Keratinocyte (primary cell): Measurements from ENCODE around the gene ZNF578. TPM values are rescaled to one million over a fixed set of nuclear protein-coding genes. Genes with fewer than 3 reads are reported as not detected.

Experiments used
- DNase-seq: peaks from one replicate; pipeline ENCODE4 v3.0.0-alpha.2; 2011; ENCODE audit warnings: low read depth, missing footprints, low spot score
- FAIRE-seq: peaks from 2 replicates; lab custom pipeline; 2011; peaks lifted over from hg19 to GRCh38; lab: Jason Lieb, UNC
- H2AFZ ChIP-seq: 2 replicates; pipeline ENCODE4 v1.6.0; 2012; ENCODE audit warnings: low read length, control low read depth, inconsistent platforms; ENCODE audit not compliant: control insufficient read depth
- H3K27ac ChIP-seq: 2 replicates; pipeline ENCODE4 v1.5.1; 2011; ENCODE audit warnings: low read length; ENCODE audit not compliant: control insufficient read depth, insufficient read depth
- H3K27me3 ChIP-seq: 3 replicates; pipeline ENCODE4 v1.6.0; 2011; ENCODE audit warnings: low read length; ENCODE audit not compliant: control insufficient read depth, insufficient read depth; ENCODE audit errors: extremely low read depth
- H3K36me3 ChIP-seq, 2 experiments: 2 replicates in 1 of 2; 3 replicates in 1 of 2; pipeline ENCODE4 v1.5.1; 2011; ENCODE audit warnings: low read length in 2 of 2, mild to moderate bottlenecking in 1 of 2; ENCODE audit not compliant: control insufficient read depth in 2 of 2, insufficient read depth in 2 of 2; ENCODE audit errors: extremely low read depth in 1 of 2
- H3K4me1 ChIP-seq: 3 replicates; pipeline ENCODE4 v1.5.1; 2011; ENCODE audit warnings: low read length; ENCODE audit not compliant: control insufficient read depth, insufficient read depth; ENCODE audit errors: extremely low read depth
- H3K4me2 ChIP-seq: 3 replicates; pipeline ENCODE4 v1.6.0; 2011; ENCODE audit warnings: low read depth, low read length; ENCODE audit not compliant: control insufficient read depth, insufficient read depth; ENCODE audit errors: extremely low read depth
- H3K4me3 ChIP-seq, 3 experiments: fragments of 200-600 bp in 1 of 3; sonication (generic) in 1 of 3; 2 replicates in 2 of 3; 3 replicates in 1 of 3; pipeline ENCODE4 v1.5.1; 2011 to 2016; ENCODE audit warnings: low read length in 3 of 3, mild to moderate bottlenecking in 3 of 3, control low read depth in 2 of 3, inconsistent platforms in 1 of 3, low read depth in 1 of 3, mixed read lengths in 1 of 3, mixed run types in 1 of 3, moderate library complexity in 1 of 3; ENCODE audit not compliant: control insufficient read depth in 2 of 3, insufficient read depth in 2 of 3; ENCODE audit errors: extremely low read depth in 1 of 3
- H3K79me2 ChIP-seq: 2 replicates; pipeline ENCODE4 v1.6.0; 2012; ENCODE audit warnings: low read length; ENCODE audit not compliant: control insufficient read depth, insufficient read depth
- H3K9ac ChIP-seq: 3 replicates; pipeline ENCODE4 v1.6.0; 2011; ENCODE audit warnings: low read length; ENCODE audit not compliant: control insufficient read depth, insufficient read depth; ENCODE audit errors: extremely low read depth
- H3K9me1 ChIP-seq: 3 replicates; pipeline ENCODE4 v1.6.0; 2011; ENCODE audit warnings: low read length; ENCODE audit not compliant: control insufficient read depth, insufficient read depth; ENCODE audit errors: extremely low read depth
- H3K9me3 ChIP-seq: 2 replicates; pipeline ENCODE4 v1.5.1; 2012; ENCODE audit warnings: low read depth, low read length; ENCODE audit not compliant: control insufficient read depth
- H4K20me1 ChIP-seq: 3 replicates; pipeline ENCODE4 v1.6.0; 2011; ENCODE audit warnings: low read length; ENCODE audit not compliant: control insufficient read depth, insufficient read depth; ENCODE audit errors: extremely low read depth
- EZH2 ChIP-seq: IDR thresholded peaks from one replicate; pipeline ENCODE4 v1.6.1; 2012; ENCODE audit warnings: inconsistent platforms, mild to moderate bottlenecking, low read length, moderate library complexity
- dilution Hi-C: fragments of 300-500 bp; cut with MboI; formaldehyde crosslinking; loops from one replicate; pipeline ENCODE4 v1.7.0; 2020; ENCODE audit warnings: low sequenced_read_pairs; ENCODE audit not compliant: extremely low pct_ligation_motif_present
- polyA plus RNA-seq, 5 experiments: library from polyadenylated mRNA; depleted of rRNA in 3 of 5; stranded (reverse) in 3 of 5; stranded (forward) in 1 of 5; unstranded in 1 of 5; fragments of >200 nt; gene quantifications; 1 replicate in 1 of 5; 2 replicates in 3 of 5; 3 replicates in 1 of 5; pipeline versions ENCODE4 v1.2.1 to v1.2.3, GENCODE V29; 2011 to 2012; ENCODE audit warnings: missing spikeins in 2 of 5, low read depth in 1 of 5, low replicate concordance in 1 of 5
- TF ChIP-seq, protein P1 (sequence below), 3 experiments: IDR thresholded peaks in 1 of 3; conservative IDR thresholded peaks in 1 of 3; optimal IDR thresholded peaks in 1 of 3; 2 replicates in 2 of 3; 3 replicates in 1 of 3; pipeline versions ENCODE3 to v1.5.1; 2011; ENCODE audit warnings: low read length in 3 of 3, mild to moderate bottlenecking in 3 of 3, moderate library complexity in 2 of 3, control low read depth in 1 of 3, inconsistent platforms in 1 of 3; ENCODE audit not compliant: insufficient read depth in 2 of 3; ENCODE audit errors: extremely low read depth in 1 of 3

The ZNF578 gene
- polyA plus RNA-seq, 1 donor (not counting 4 experiments of a cell fraction or from before 2014, with no cell fraction given), result 0.79 TPM

DNA sequence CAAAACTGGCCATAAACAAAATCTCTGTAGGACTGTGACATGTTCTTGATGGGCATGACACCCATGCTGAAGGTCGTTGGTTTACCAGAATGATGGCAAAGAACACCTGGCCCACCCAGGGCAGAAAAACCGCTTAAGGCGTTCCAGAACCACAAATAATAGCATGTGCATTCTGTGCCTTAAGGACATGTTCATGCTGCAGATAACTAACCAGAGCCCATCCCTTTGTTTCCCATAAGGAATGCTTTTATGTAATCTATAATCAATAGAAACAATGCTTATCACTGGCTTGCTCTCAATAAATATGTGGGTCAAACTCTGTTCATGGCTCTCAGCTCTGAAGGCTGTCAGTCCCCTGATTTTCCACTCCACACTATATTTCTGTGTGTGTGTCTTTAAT, 11.2 kb upstream of the ZNF578 start:
- H2AFZ ChIP-seq, result no peak overlapping the region
- DNase-seq, result no peak
- dilution Hi-C loops, result no loop called here
- no peak overlapping the region for H3K4me2 ChIP-seq
- H3K9me1 ChIP-seq, result no peaks in the 10 kb centered on the region
- no peak for FAIRE-seq
- no peaks in the 10 kb centered on the region for H3K4me1 ChIP-seq
- no peak overlapping the region for H3K27ac ChIP-seq
- TF ChIP-seq, protein P1, sequence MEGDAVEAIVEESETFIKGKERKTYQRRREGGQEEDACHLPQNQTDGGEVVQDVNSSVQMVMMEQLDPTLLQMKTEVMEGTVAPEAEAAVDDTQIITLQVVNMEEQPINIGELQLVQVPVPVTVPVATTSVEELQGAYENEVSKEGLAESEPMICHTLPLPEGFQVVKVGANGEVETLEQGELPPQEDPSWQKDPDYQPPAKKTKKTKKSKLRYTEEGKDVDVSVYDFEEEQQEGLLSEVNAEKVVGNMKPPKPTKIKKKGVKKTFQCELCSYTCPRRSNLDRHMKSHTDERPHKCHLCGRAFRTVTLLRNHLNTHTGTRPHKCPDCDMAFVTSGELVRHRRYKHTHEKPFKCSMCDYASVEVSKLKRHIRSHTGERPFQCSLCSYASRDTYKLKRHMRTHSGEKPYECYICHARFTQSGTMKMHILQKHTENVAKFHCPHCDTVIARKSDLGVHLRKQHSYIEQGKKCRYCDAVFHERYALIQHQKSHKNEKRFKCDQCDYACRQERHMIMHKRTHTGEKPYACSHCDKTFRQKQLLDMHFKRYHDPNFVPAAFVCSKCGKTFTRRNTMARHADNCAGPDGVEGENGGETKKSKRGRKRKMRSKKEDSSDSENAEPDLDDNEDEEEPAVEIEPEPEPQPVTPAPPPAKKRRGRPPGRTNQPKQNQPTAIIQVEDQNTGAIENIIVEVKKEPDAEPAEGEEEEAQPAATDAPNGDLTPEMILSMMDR (optimal IDR thresholded peaks at IDR 0.05 in 1 of 3, IDR thresholded peaks at IDR 0.05 in 1 of 3, conservative IDR thresholded peaks at IDR 0.05 in 1 of 3; ENCODE audit: extremely low read depth in 1 of 3, insufficient read depth in 2 of 3, low read length in 3 of 3), result no peak
- peaks cover 2% of the 10 kb centered on the region for H3K9me3 ChIP-seq
- no peak overlapping the region for H3K4me3 ChIP-seq
- no peaks in the 10 kb centered on the region for H3K79me2 ChIP-seq
- no peaks in the 10 kb centered on the region for H3K36me3 ChIP-seq
- H3K27me3 ChIP-seq, result no peaks in the 10 kb centered on the region
- H3K9ac ChIP-seq, result no peak overlapping the region
- no peaks in the 10 kb centered on the region for H4K20me1 ChIP-seq

DNA sequence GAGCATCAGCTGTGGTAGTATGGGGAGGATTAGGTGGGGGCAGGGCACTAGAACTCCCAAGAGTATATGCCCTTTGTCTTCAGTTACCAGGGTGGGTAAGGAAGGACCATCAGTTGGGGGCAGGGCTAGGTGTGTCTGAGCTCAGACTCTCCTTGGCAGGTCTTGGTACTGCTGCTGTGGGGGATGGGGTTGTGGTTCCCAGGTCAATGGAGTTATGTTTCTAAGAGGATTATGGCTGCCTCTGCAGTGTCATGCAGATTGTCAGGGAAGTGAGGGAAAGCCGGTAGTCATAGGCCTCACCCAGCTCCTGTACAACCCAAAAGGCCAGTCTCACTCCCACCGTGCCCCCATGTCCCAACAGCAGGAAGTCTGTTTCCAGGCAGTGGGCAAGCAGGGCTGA, 8.8 kb upstream of the ZNF578 start:
- peaks cover 2% of the 10 kb centered on the region for H3K9me3 ChIP-seq
- no peak for FAIRE-seq

More for the DNA sequence above, 8.8 kb upstream of the ZNF578 start:
- no peak overlapping the region for H3K4me2 ChIP-seq
- H3K9ac ChIP-seq, result no peak overlapping the region
- no peak overlapping the region for H2AFZ ChIP-seq
- H3K9me1 ChIP-seq, result no peaks in the 10 kb centered on the region
- TF ChIP-seq, protein P1 (optimal IDR thresholded peaks at IDR 0.05 in 1 of 3, IDR thresholded peaks at IDR 0.05 in 1 of 3, conservative IDR thresholded peaks at IDR 0.05 in 1 of 3; ENCODE audit: extremely low read depth in 1 of 3, insufficient read depth in 2 of 3, low read length in 3 of 3), result no peak
- TF ChIP-seq EZH2, result no peak
- no peak for DNase-seq
- no peak overlapping the region for H3K27ac ChIP-seq
- no peaks in the 10 kb centered on the region for H4K20me1 ChIP-seq
- no peak overlapping the region for H3K4me3 ChIP-seq
- dilution Hi-C loops, result no loop called here
- H3K27me3 ChIP-seq, result no peaks in the 10 kb centered on the region
- no peaks in the 10 kb centered on the region for H3K36me3 ChIP-seq
- H3K79me2 ChIP-seq, result no peaks in the 10 kb centered on the region
- no peaks in the 10 kb centered on the region for H3K4me1 ChIP-seq
